HS-27A (cell line): ENCODE measurements around the gene ST6GALNAC2.
"Not testable (repeated sequence)": the region's sequence is repeated elsewhere in the genome, so short reads cannot be mapped to it uniquely, and the experiment has no call there.

ENCODE experiments used
- DNase-seq: peaks from one replicate; pipeline ENCODE4 v3.0.0-alpha.2; 2012; ENCODE audit warnings: low read depth, missing footprints

The ST6GALNAC2 gene

GRCh38 chr17:76527430-76528111, 58.1 kb downstream of the ST6GALNAC2 start:
- DNase-seq, result no peak

DNA sequence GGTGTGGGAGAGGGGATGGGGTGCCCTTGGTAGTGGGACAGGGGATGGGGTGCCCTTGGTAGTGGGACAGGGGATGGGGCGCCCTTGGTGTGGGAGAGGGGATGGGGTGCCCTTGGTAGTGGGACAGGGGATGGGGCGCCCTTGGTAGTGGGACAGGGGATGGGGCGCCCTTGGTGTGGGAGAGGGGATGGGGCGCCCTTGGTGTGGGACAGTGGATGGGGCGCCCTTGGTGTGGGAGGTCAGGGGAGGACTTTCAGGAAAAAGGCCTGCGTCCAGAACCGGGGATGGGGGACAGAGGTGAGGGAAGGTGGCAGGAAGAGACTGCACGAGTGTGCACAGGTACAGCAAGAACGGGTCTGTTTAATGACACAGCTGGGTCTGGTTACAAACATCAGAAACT, 58.6 kb downstream of the ST6GALNAC2 start:
- DNase-seq, result not testable (repeated sequence)

DNA sequence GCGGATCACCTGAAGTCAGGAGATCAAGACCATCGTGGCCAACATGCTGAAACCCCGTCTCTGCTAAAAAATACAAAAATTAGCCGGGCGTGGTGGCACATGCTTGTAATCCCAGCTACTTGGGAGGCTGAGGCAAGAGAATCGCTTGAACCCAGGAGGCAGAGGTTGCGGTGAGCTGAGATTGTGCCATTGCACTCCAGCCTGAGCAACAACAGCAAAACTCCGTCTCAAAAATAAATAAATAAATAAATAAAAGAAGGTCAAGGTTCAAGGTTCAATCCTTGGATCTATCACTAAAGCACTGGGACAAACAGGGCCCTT, 60.2 kb downstream of the ST6GALNAC2 start:
- not testable (repeated sequence) for DNase-seq

DNA sequence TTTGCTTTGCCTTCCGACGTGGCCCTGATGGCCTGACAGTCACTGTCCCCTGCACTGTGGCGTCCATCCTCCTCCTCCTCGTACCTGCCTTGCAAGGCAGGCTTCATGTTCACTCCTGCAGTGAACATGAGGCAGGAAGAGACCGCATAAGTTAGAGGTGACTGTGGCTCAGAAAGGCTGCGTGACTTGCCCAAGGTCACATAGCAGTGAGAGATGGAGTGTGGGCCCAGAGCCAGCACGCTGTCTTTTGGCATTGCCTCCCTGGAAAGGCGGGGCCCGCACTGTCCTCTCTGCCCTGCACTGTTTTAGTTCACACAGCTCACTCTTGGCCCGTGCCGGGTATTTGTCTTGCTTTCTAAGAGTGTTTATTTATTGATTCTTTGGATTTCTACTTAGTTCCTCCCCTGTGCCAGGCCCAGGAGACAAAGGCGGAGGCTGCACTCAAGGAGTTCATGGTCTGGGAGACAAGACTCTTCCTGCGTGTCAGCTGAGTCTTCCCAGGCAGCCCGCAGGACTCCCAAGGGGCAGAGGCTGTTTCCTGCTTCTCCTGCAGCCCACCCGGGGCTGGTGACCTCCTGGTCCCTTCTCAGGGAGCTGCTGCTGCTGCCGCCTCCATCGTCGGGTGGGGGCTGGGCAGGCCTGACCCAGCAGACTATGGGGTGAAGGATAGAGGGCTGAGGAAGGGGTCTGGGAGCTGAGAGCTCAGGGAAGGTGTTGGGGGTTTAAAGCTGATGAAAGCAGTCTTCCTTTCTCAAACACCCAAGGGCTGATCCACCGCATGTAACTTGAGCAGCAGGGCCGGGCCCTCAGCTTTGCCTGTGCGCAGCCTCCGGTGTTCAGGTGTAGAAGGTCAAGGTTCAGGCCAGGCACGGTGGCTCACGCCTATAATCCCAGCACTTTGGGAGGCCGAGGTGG, 60.8 kb downstream of the ST6GALNAC2 start:
- no peak for DNase-seq

GRCh38 chr17:76523084-76524037, 62.3 kb downstream of the ST6GALNAC2 start:
- no peak for DNase-seq

GRCh38 chr17:76521683-76522082, 64.0 kb downstream of the ST6GALNAC2 start:
- not testable (repeated sequence) for DNase-seq

- DNase-seq, result no peak
Measured at GRCh38 chr17:76521262-76521661, 64.4 kb downstream of the ST6GALNAC2 start.

- no peak for DNase-seq
Measured at GRCh38 chr17:76519048-76519966, 66.4 kb downstream of the ST6GALNAC2 start.

GRCh38 chr17:76517638-76518038, 68.0 kb downstream of the ST6GALNAC2 start:
- no peak for DNase-seq
